Measurements from ENCODE around the gene MICU2.

Gene MICU2

GRCh38 chr13:21541980-21542379, 62.0 kb downstream of the MICU2 start:
- H3K9ac ChIP-seq (ENCODE audit: low read length) = no peak overlapping the region

GRCh38 chr13:21541271-21541670, 62.7 kb downstream of the MICU2 start:
- H3K36me3 ChIP-seq (ENCODE audit: low read length) = 0 out of 2 replicates have a peak, but pooled peaks cover 3% of the 10 kb centered on the region
- peaks cover 5% of the 10 kb centered on the region for H3K79me2 ChIP-seq (ENCODE audit: insufficient read depth, low read length)
- no peaks in the 10 kb centered on the region for H3K9me2 ChIP-seq (replicated peaks; ENCODE audit: insufficient read depth, low read length)
- H3K4me2 ChIP-seq (ENCODE audit: low read depth, low read length, poor library complexity, severe bottlenecking) = no peak overlapping the region
- no peak overlapping the region for H3K4me3 ChIP-seq (ENCODE audit: insufficient read depth, low read length, poor library complexity, severe bottlenecking)
- no peak overlapping the region for H3K27ac ChIP-seq (ENCODE audit: low read depth, low read length)
- TF ChIP-seq EZH2phosphoT487 (conservative IDR thresholded peaks at IDR 0.05; ENCODE audit: low read length) = no peak
- TF ChIP-seq, protein P1, sequence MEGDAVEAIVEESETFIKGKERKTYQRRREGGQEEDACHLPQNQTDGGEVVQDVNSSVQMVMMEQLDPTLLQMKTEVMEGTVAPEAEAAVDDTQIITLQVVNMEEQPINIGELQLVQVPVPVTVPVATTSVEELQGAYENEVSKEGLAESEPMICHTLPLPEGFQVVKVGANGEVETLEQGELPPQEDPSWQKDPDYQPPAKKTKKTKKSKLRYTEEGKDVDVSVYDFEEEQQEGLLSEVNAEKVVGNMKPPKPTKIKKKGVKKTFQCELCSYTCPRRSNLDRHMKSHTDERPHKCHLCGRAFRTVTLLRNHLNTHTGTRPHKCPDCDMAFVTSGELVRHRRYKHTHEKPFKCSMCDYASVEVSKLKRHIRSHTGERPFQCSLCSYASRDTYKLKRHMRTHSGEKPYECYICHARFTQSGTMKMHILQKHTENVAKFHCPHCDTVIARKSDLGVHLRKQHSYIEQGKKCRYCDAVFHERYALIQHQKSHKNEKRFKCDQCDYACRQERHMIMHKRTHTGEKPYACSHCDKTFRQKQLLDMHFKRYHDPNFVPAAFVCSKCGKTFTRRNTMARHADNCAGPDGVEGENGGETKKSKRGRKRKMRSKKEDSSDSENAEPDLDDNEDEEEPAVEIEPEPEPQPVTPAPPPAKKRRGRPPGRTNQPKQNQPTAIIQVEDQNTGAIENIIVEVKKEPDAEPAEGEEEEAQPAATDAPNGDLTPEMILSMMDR (IDR thresholded peaks at IDR 0.05; ENCODE audit: insufficient read depth, low read length, poor library complexity, severe bottlenecking) = no peak
- H3K9me3 ChIP-seq (ENCODE audit: insufficient read depth, low read length) = no peaks in the 10 kb centered on the region
- no peak overlapping the region for H3K9ac ChIP-seq (ENCODE audit: low read length)
- H3K27me3 ChIP-seq (ENCODE audit: low read length) = no peaks in the 10 kb centered on the region
- H3F3A ChIP-seq (ENCODE audit: insufficient read depth) = no peaks in the 10 kb centered on the region
- H4K20me1 ChIP-seq (ENCODE audit: low read depth, low read length) = no peaks in the 10 kb centered on the region
- no peak overlapping the region for H2AFZ ChIP-seq (ENCODE audit: low read depth, low read length, severe bottlenecking)

More at GRCh38 chr13:21541980-21542379, 62.0 kb downstream of the MICU2 start:
- H3K9me3 ChIP-seq (ENCODE audit: insufficient read depth, low read length) = no peaks in the 10 kb centered on the region
- no peaks in the 10 kb centered on the region for H3K27me3 ChIP-seq (ENCODE audit: low read length)
- no peak overlapping the region for H3K4me2 ChIP-seq (ENCODE audit: low read depth, low read length, poor library complexity, severe bottlenecking)
- no peak overlapping the region for H3K4me3 ChIP-seq (ENCODE audit: insufficient read depth, low read length, poor library complexity, severe bottlenecking)
- no peaks in the 10 kb centered on the region for H3K9me2 ChIP-seq (replicated peaks; ENCODE audit: insufficient read depth, low read length)
- H3K36me3 ChIP-seq (ENCODE audit: low read length) = 0 out of 2 replicates have a peak, but pooled peaks cover 3% of the 10 kb centered on the region
- TF ChIP-seq EZH2phosphoT487 (conservative IDR thresholded peaks at IDR 0.05; ENCODE audit: low read length) = no peak
- TF ChIP-seq, protein P1 (IDR thresholded peaks at IDR 0.05; ENCODE audit: insufficient read depth, low read length, poor library complexity, severe bottlenecking) = no peak
- H3F3A ChIP-seq (ENCODE audit: insufficient read depth) = no peaks in the 10 kb centered on the region
- no peak overlapping the region for H3K27ac ChIP-seq (ENCODE audit: low read depth, low read length)
- no peak overlapping the region for H2AFZ ChIP-seq (ENCODE audit: low read depth, low read length, severe bottlenecking)
- H3K79me2 ChIP-seq (ENCODE audit: insufficient read depth, low read length) = peaks cover 5% of the 10 kb centered on the region
- H4K20me1 ChIP-seq (ENCODE audit: low read depth, low read length) = no peaks in the 10 kb centered on the region

DNA sequence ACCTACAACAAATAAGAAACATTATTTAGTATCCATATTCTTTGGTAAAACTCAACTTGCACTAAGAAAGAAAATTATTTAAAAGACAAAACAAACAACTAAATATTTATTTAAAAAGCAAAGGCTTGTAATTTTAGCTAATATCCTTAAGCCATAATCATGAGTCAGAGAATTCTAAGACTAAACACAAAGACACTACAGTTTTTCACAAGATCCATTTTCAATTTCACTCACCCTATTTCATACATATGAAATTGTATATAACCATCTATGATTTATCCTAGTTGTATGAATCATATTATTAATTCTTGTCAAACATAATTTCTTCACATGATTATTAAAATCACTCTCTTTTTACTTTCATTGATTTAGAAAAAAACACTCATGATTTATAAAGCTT, 64.3 kb downstream of the MICU2 start:
- no peaks in the 10 kb centered on the region for H4K20me1 ChIP-seq (ENCODE audit: low read depth, low read length)
- no peaks in the 10 kb centered on the region for H3K9me3 ChIP-seq (ENCODE audit: insufficient read depth, low read length)
- no peak overlapping the region for H3K9ac ChIP-seq (ENCODE audit: low read length)
- no peak for TF ChIP-seq EZH2phosphoT487 (conservative IDR thresholded peaks at IDR 0.05; ENCODE audit: low read length)
- TF ChIP-seq, protein P1 (IDR thresholded peaks at IDR 0.05; ENCODE audit: insufficient read depth, low read length, poor library complexity, severe bottlenecking) = no peak
- no peak overlapping the region for H3K27ac ChIP-seq (ENCODE audit: low read depth, low read length)
- no peaks in the 10 kb centered on the region for H3K27me3 ChIP-seq (ENCODE audit: low read length)
- no peak overlapping the region for H3K4me2 ChIP-seq (ENCODE audit: low read depth, low read length, poor library complexity, severe bottlenecking)
- H3K4me3 ChIP-seq (ENCODE audit: insufficient read depth, low read length, poor library complexity, severe bottlenecking) = no peak overlapping the region
- H3K9me2 ChIP-seq (replicated peaks; ENCODE audit: insufficient read depth, low read length) = no peaks in the 10 kb centered on the region
- H3K36me3 ChIP-seq (ENCODE audit: low read length) = 0 out of 2 replicates have a peak, but pooled peaks cover 3% of the 10 kb centered on the region
- H3K79me2 ChIP-seq (ENCODE audit: insufficient read depth, low read length) = peaks cover 5% of the 10 kb centered on the region
- H3F3A ChIP-seq (ENCODE audit: insufficient read depth) = no peaks in the 10 kb centered on the region
- no peak overlapping the region for H2AFZ ChIP-seq (ENCODE audit: low read depth, low read length, severe bottlenecking)
